ENCODE results near the gene SH3RF3. TPM values are rescaled to one million over a fixed set of nuclear protein-coding genes. Genes with fewer than 3 reads are reported as not detected.

Gene SH3RF3
- total RNA-seq, 3 donors from 2014 or later = 3.2 to 5.6 (median 4.6) TPM

Other genes with a start within 250 kb of the SH3RF3 start
- gene EDAR, start 140.0 kb upstream of the SH3RF3 start, total RNA-seq = under 1 TPM in 1 of 3 donors, not detected in 2; 0.29 TPM

Measured in breast epithelium (tissue), 3 donors.